ENCODE data around the gene GSX1.
"Not testable (repeated sequence)": the region's sequence is repeated elsewhere in the genome, so short reads cannot be mapped to it uniquely, and the experiment has no call there.

Gene GSX1

GRCh38 chr13:27792393-27793218 lies at the start of gene GSX1:
Gene GSX1, plus strand, starts transcription at chr13:27792483. Its CDS starts 208 bp downstream, at chr13:27792691.
- no peak for DNase-seq (ENCODE audit: low read depth in 2 of 2)

- DNase-seq (ENCODE audit: low read depth in 2 of 2): no peak
Measured at GRCh38 chr13:27744801-27745200, 47.5 kb upstream of the GSX1 start.

GRCh38 chr13:27745301-27745700 lies 47.0 kb upstream of the GSX1 start:
- DNase-seq (ENCODE audit: low read depth in 2 of 2): no peak

GRCh38 chr13:27748143-27748542 lies 44.1 kb upstream of the GSX1 start:
- not testable (repeated sequence) for DNase-seq (ENCODE audit: low read depth in 2 of 2)

GRCh38 chr13:27751953-27752532 lies 40.2 kb upstream of the GSX1 start:
- no peak for DNase-seq (ENCODE audit: low read depth in 2 of 2)

GRCh38 chr13:27765650-27766049 lies 26.6 kb upstream of the GSX1 start:
- no peak for DNase-seq (ENCODE audit: low read depth in 2 of 2)

- no peak for DNase-seq (ENCODE audit: low read depth in 2 of 2)
Measured at GRCh38 chr13:27770809-27771208, 21.5 kb upstream of the GSX1 start.

- DNase-seq (ENCODE audit: low read depth in 2 of 2): no peak
Measured at GRCh38 chr13:27772651-27773425, 19.4 kb upstream of the GSX1 start.

- DNase-seq (ENCODE audit: low read depth in 2 of 2): no peak
Measured at GRCh38 chr13:27774169-27774568, 18.1 kb upstream of the GSX1 start.

- DNase-seq (ENCODE audit: low read depth in 2 of 2): no peak
Measured at GRCh38 chr13:27774651-27775050, 17.6 kb upstream of the GSX1 start.

GRCh38 chr13:27775943-27776342 lies 16.3 kb upstream of the GSX1 start:
- no peak for DNase-seq (ENCODE audit: low read depth in 2 of 2)

- DNase-seq (ENCODE audit: low read depth in 2 of 2): no peak
Measured at GRCh38 chr13:27782151-27782550, 10.1 kb upstream of the GSX1 start.

- no peak for DNase-seq (ENCODE audit: low read depth in 2 of 2)
Measured at GRCh38 chr13:27783111-27783510, 9.2 kb upstream of the GSX1 start.

GRCh38 chr13:27788271-27788670 lies 4.0 kb upstream of the GSX1 start:
- no peak for DNase-seq (ENCODE audit: low read depth in 2 of 2)

GRCh38 chr13:27789153-27789494 lies 3.2 kb upstream of the GSX1 start:
- DNase-seq (ENCODE audit: low read depth in 2 of 2): no peak

- DNase-seq (ENCODE audit: low read depth in 2 of 2): no peak
Measured at GRCh38 chr13:27789495-27790303, 2.6 kb upstream of the GSX1 start.

GRCh38 chr13:27790523-27790922 lies 1.8 kb upstream of the GSX1 start:
- DNase-seq (ENCODE audit: low read depth in 2 of 2): no peak

- DNase-seq (ENCODE audit: low read depth in 2 of 2): no peak
Measured at GRCh38 chr13:27791146-27791900, 960 bp upstream of the GSX1 start.

GRCh38 chr13:27791901-27792392 lies 336 bp upstream of the GSX1 start:
- no peak for DNase-seq (ENCODE audit: low read depth in 2 of 2)

- DNase-seq (ENCODE audit: low read depth in 2 of 2): no peak
Measured at GRCh38 chr13:27793507-27794367, 1.5 kb downstream of the GSX1 start.

Data from activated CD8-positive, alpha-beta memory T cell treated with anti-CD3 and anti-CD28 coated beads for 4 hours (primary cell).